Measurements from ENCODE around the gene HPX.

DNA sequence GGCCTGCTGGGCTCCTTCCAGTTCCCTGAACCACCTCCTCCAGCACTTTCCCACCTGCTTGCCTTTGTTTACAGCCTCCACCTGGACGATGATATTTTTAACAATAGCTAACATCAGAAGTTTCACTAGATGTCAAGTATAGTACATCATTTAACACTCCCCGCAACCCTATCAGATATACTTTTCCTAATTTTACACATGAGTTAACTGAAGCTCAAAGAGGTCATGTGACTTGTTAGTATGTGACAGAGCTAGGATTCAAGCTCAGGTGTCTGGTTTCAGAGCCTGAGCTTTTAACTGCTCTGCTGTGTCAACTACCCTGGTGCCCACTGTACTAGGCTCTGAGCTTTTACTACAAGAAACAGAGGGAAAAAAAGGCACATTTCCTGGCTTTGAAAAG is 14.3 kb upstream of the HPX start:
- TF ChIP-seq, protein P1, sequence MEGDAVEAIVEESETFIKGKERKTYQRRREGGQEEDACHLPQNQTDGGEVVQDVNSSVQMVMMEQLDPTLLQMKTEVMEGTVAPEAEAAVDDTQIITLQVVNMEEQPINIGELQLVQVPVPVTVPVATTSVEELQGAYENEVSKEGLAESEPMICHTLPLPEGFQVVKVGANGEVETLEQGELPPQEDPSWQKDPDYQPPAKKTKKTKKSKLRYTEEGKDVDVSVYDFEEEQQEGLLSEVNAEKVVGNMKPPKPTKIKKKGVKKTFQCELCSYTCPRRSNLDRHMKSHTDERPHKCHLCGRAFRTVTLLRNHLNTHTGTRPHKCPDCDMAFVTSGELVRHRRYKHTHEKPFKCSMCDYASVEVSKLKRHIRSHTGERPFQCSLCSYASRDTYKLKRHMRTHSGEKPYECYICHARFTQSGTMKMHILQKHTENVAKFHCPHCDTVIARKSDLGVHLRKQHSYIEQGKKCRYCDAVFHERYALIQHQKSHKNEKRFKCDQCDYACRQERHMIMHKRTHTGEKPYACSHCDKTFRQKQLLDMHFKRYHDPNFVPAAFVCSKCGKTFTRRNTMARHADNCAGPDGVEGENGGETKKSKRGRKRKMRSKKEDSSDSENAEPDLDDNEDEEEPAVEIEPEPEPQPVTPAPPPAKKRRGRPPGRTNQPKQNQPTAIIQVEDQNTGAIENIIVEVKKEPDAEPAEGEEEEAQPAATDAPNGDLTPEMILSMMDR (IDR thresholded peaks at IDR 0.05) = no peak
- TF ChIP-seq POLR2A (IDR thresholded peaks at IDR 0.05) = no peak
- no peak for TF ChIP-seq EP300 (IDR thresholded peaks at IDR 0.05)
